ENCODE measurements around the gene COL7A1.

GRCh38 chr3:48573973-48574585, 21.1 kb downstream of the COL7A1 start:
- TF ChIP-seq CTCF (IDR thresholded peaks at IDR 0.05) (no peak), POLR2A (IDR thresholded peaks at IDR 0.05) (no peak)

Measured in adrenal gland (tissue), 5 donors.